CD4-positive, alpha-beta T cell treated with Interleukin-15 for 1 hour (primary cell): Measurements from ENCODE around the gene PLPP4.

Experiments
- DNase-seq: peaks from one replicate; pipeline ENCODE4 v3.0.0-alpha.2; 2020

The PLPP4 gene

GRCh38 chr10:120457431-120458172 lies 575 bp downstream of the PLPP4 start:
- no peak for DNase-seq

GRCh38 chr10:120458432-120458831 lies 1.4 kb downstream of the PLPP4 start:
- no peak for DNase-seq

- DNase-seq, result no peak
Measured at GRCh38 chr10:120459185-120459584, 2.2 kb downstream of the PLPP4 start.

- no peak for DNase-seq
Measured at GRCh38 chr10:120460186-120460585, 3.2 kb downstream of the PLPP4 start.

- DNase-seq, result no peak
Measured at GRCh38 chr10:120460776-120461175, 3.7 kb downstream of the PLPP4 start.

GRCh38 chr10:120462018-120462682 lies 5.1 kb downstream of the PLPP4 start:
- no peak for DNase-seq

- DNase-seq, result no peak
Measured at GRCh38 chr10:120465138-120465537, 8.1 kb downstream of the PLPP4 start.

- no peak for DNase-seq
Measured at GRCh38 chr10:120466006-120466405, 9.0 kb downstream of the PLPP4 start.

- DNase-seq, result no peak
Measured at GRCh38 chr10:120473593-120473992, 16.6 kb downstream of the PLPP4 start.

- DNase-seq, result no peak
Measured at GRCh38 chr10:120474956-120475355, 17.9 kb downstream of the PLPP4 start.

GRCh38 chr10:120475844-120476791 lies 19.1 kb downstream of the PLPP4 start:
- no peak for DNase-seq

- DNase-seq, result no peak
Measured at GRCh38 chr10:120477021-120477742, 20.2 kb downstream of the PLPP4 start.

GRCh38 chr10:120477743-120478141 lies 20.7 kb downstream of the PLPP4 start:
- no peak for DNase-seq

- no peak for DNase-seq
Measured at GRCh38 chr10:120478386-120478785, 21.4 kb downstream of the PLPP4 start.

GRCh38 chr10:120479506-120479905 lies 22.5 kb downstream of the PLPP4 start:
- DNase-seq, result no peak

- no peak for DNase-seq
Measured at GRCh38 chr10:120480065-120480600, 23.1 kb downstream of the PLPP4 start.

- no peak for DNase-seq
Measured at GRCh38 chr10:120480848-120481247, 23.8 kb downstream of the PLPP4 start.

GRCh38 chr10:120483006-120483405 lies 26.0 kb downstream of the PLPP4 start:
- DNase-seq, result no peak

- DNase-seq, result no peak
Measured at GRCh38 chr10:120483651-120484301, 26.7 kb downstream of the PLPP4 start.

GRCh38 chr10:120485946-120486345 lies 28.9 kb downstream of the PLPP4 start:
- no peak for DNase-seq

- DNase-seq, result no peak
Measured at GRCh38 chr10:120486671-120487205, 29.7 kb downstream of the PLPP4 start.

GRCh38 chr10:120490288-120490687 lies 33.3 kb downstream of the PLPP4 start:
- DNase-seq, result no peak
